Ishikawa (cell line): ENCODE measurements around the gene PPARG.

Source experiments
- CEBPB ChIP-seq: IDR thresholded peaks from 2 replicates; pipeline ENCODE4 v1.6.1; 2012
- CREB1 ChIP-seq: IDR thresholded peaks from 2 replicates; pipeline ENCODE4 v1.6.1; 2012; ENCODE audit warnings: low read depth
- EGR1 ChIP-seq: IDR thresholded peaks from 2 replicates; pipeline ENCODE4 v1.6.1; 2012
- EP300 ChIP-seq: IDR thresholded peaks from 2 replicates; pipeline ENCODE4 v1.6.1; 2012; ENCODE audit warnings: borderline replicate concordance
- FOXM1 ChIP-seq: IDR thresholded peaks from 2 replicates; pipeline ENCODE4 v1.6.1; 2012; ENCODE audit warnings: low read depth, borderline replicate concordance
- NFIC ChIP-seq: IDR thresholded peaks from 2 replicates; pipeline ENCODE4 v1.6.1; 2012
- RAD21 ChIP-seq: IDR thresholded peaks from 2 replicates; pipeline ENCODE4 v1.6.1; 2012; ENCODE audit warnings: low read depth
- TAF1 ChIP-seq: IDR thresholded peaks from 2 replicates; pipeline ENCODE4 v1.6.1; 2012; ENCODE audit warnings: low read depth, mild to moderate bottlenecking
- TCF12 ChIP-seq: IDR thresholded peaks from 2 replicates; pipeline ENCODE4 v1.6.1; 2012; ENCODE audit warnings: low read depth
- TEAD4 ChIP-seq: IDR thresholded peaks from 2 replicates; pipeline ENCODE4 v1.6.1; 2012
- YY1 ChIP-seq: IDR thresholded peaks from 2 replicates; pipeline ENCODE4 v1.6.1; 2012; ENCODE audit warnings: low read depth
- ZBTB7A ChIP-seq: IDR thresholded peaks from 2 replicates; pipeline ENCODE4 v1.6.1; 2012; ENCODE audit warnings: low read depth
- TF ChIP-seq, protein P1 (sequence below): IDR thresholded peaks from 2 replicates; pipeline ENCODE4 v1.6.1; 2012; ENCODE audit warnings: low read depth, mild to moderate bottlenecking
- TF ChIP-seq, protein P2 (sequence below): IDR thresholded peaks from 2 replicates; pipeline ENCODE4 v1.6.1; 2012
- TF ChIP-seq, protein P3 (sequence below): IDR thresholded peaks from 2 replicates; pipeline ENCODE4 v1.6.1; 2012

PPARG gene

DNA sequence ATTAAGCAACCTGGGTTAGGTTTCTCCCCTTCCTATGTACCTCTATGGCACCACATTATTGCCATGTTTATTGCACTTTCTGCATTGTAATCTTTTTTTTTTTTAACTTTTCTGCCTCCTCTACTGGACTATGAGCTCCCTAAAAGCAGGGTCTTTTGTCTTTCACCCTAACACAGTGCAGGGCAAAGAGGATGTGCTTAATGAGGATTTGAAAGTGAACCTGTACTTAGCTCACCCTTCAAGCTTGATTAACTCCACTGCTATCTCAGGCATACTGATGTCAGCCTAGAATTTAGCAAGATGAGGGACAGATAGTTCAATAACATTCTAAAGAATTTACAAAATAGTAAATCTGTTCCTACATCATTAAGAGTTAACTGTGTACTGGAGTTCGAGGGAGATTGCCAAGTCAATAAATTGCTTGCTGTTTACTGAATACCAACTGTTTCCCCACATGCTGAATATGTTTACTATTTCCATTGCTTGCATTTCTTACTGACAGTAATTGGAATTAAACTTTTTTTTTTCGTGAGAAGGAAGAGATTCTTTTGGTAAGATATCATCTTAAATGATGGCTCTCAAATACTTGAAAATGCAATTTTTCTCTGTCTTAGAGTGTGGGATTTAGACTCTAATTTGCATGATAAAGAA is 15.7 kb upstream of the PPARG start:
- TF ChIP-seq, protein P1, sequence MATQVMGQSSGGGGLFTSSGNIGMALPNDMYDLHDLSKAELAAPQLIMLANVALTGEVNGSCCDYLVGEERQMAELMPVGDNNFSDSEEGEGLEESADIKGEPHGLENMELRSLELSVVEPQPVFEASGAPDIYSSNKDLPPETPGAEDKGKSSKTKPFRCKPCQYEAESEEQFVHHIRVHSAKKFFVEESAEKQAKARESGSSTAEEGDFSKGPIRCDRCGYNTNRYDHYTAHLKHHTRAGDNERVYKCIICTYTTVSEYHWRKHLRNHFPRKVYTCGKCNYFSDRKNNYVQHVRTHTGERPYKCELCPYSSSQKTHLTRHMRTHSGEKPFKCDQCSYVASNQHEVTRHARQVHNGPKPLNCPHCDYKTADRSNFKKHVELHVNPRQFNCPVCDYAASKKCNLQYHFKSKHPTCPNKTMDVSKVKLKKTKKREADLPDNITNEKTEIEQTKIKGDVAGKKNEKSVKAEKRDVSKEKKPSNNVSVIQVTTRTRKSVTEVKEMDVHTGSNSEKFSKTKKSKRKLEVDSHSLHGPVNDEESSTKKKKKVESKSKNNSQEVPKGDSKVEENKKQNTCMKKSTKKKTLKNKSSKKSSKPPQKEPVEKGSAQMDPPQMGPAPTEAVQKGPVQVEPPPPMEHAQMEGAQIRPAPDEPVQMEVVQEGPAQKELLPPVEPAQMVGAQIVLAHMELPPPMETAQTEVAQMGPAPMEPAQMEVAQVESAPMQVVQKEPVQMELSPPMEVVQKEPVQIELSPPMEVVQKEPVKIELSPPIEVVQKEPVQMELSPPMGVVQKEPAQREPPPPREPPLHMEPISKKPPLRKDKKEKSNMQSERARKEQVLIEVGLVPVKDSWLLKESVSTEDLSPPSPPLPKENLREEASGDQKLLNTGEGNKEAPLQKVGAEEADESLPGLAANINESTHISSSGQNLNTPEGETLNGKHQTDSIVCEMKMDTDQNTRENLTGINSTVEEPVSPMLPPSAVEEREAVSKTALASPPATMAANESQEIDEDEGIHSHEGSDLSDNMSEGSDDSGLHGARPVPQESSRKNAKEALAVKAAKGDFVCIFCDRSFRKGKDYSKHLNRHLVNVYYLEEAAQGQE, result no peak
- no peak for TF ChIP-seq ZBTB7A
- TF ChIP-seq FOXM1, result no peak
- no peak for TF ChIP-seq TAF1
- TF ChIP-seq, protein P2, sequence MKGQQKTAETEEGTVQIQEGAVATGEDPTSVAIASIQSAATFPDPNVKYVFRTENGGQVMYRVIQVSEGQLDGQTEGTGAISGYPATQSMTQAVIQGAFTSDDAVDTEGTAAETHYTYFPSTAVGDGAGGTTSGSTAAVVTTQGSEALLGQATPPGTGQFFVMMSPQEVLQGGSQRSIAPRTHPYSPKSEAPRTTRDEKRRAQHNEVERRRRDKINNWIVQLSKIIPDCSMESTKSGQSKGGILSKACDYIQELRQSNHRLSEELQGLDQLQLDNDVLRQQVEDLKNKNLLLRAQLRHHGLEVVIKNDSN, result no peak
- TF ChIP-seq CEBPB, result no peak
- no peak for TF ChIP-seq CREB1
- no peak for TF ChIP-seq EGR1
- TF ChIP-seq NFIC, result no peak

GRCh38 chr3:12275974-12276650 is 12.8 kb upstream of the PPARG start:
- no peak for TF ChIP-seq TAF1
- TF ChIP-seq, protein P2, result no peak
- no peak for TF ChIP-seq EP300
- TF ChIP-seq EGR1, result no peak
- no peak for TF ChIP-seq TEAD4
- no peak for TF ChIP-seq NFIC
- no peak for TF ChIP-seq RAD21

DNA sequence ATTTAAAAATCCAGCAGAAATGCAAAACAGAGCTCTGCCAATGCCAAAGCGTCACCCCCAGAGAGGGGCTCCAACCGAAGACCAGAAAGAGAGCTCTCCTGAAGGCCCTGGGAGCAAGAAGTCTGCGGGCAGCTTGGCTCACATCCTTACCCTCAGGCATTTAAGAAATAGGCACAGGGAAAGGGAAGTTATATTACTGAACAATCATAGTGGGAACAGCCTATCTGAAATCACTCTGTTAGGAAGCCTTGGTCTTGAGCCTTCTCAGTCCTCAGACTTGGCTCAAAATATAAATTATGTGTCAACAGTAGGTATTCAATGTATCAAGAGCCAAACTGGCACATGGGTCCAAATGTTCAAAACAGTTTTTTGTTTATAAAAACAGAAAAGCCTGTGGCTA is 10.3 kb upstream of the PPARG start:
- TF ChIP-seq EGR1, result no peak
- TF ChIP-seq, protein P2, result no peak
- TF ChIP-seq TCF12, result no peak
- TF ChIP-seq CEBPB, result no peak
- no peak for TF ChIP-seq CREB1
- TF ChIP-seq, protein P3, sequence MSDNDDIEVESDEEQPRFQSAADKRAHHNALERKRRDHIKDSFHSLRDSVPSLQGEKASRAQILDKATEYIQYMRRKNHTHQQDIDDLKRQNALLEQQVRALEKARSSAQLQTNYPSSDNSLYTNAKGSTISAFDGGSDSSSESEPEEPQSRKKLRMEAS, result no peak
- TF ChIP-seq TAF1, result no peak
- TF ChIP-seq, protein P1, result no peak
- no peak for TF ChIP-seq EP300
- no peak for TF ChIP-seq TEAD4
- TF ChIP-seq RAD21, result no peak
- no peak for TF ChIP-seq ZBTB7A

DNA sequence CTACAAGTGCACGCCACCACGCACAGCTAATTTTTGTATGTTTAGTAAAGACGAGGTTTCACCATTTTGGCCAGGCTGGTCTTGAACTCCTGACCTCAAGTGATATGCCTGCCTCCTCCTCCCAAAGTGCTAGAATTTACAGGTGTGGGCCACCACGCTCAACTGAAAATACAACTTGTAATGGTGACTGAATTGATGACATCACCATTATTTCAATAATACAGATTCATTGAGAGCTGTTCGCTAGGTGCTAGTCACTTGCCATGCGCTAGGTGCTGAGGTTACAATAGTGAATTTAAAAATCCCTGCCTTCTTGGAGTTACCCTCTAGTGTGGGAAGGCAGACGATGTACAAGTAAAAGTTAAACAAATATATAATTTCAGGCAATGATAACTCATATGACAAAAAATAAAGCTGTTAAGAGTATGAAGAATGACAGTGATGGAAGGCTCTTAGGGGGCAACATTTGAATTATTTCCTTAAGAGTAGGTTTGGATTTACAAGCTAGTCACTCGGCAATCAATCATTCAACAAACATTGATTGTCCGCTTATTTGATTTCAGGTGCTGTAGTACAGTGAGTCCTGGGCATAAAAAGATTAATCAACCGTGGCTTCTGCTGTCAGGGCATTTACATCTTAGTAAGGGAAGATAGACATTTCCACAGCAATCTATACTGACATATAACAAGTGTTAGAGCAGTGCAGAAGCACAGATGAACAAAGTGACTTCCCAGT is 9.1 kb upstream of the PPARG start:
- no peak for TF ChIP-seq TEAD4
- no peak for TF ChIP-seq ZBTB7A
- TF ChIP-seq, protein P2, result no peak
- TF ChIP-seq, protein P1, result no peak
- TF ChIP-seq TAF1, result no peak
- TF ChIP-seq CREB1, result no peak
- TF ChIP-seq CEBPB, result no peak
- TF ChIP-seq FOXM1, result no peak
- TF ChIP-seq, protein P3, result no peak
- TF ChIP-seq EGR1, result no peak
- no peak for TF ChIP-seq TCF12
- TF ChIP-seq NFIC, result no peak
- no peak for TF ChIP-seq YY1
- TF ChIP-seq EP300, result no peak
- TF ChIP-seq RAD21, result no peak
